BE2C (cell line): ENCODE measurements around the gene SEMA5B.

ENCODE experiments used
- DNase-seq: peaks from one replicate; pipeline ENCODE4 v3.0.0-alpha.2; 2020
- H3K27me3 ChIP-seq: fragments of 250-450 bp; sonication (Bioruptor Pico); 2 replicates; pipeline ENCODE4 v1.5.1; 2020; ENCODE audit warnings: mild to moderate bottlenecking
- H3K36me3 ChIP-seq: fragments of 250-450 bp; sonication (Bioruptor Pico); 2 replicates; pipeline ENCODE4 v1.5.1; 2020; ENCODE audit warnings: mild to moderate bottlenecking
- H3K4me1 ChIP-seq: fragments of 250-450 bp; sonication (Bioruptor Pico); 2 replicates; pipeline ENCODE4 v1.5.1; 2020
- H3K4me3 ChIP-seq: 2 replicates; pipeline ENCODE4 v1.5.1; 2011; ENCODE audit warnings: low read depth, low read length
- H3K9me3 ChIP-seq: fragments of 250-450 bp; sonication (Bioruptor Pico); 2 replicates; pipeline ENCODE4 v1.5.1; 2020
- TF ChIP-seq, protein P1 (sequence below): IDR thresholded peaks from 2 replicates; pipeline ENCODE4 v1.5.1; 2012; ENCODE audit warnings: mild to moderate bottlenecking, low read depth, low read length

SEMA5B gene

DNA sequence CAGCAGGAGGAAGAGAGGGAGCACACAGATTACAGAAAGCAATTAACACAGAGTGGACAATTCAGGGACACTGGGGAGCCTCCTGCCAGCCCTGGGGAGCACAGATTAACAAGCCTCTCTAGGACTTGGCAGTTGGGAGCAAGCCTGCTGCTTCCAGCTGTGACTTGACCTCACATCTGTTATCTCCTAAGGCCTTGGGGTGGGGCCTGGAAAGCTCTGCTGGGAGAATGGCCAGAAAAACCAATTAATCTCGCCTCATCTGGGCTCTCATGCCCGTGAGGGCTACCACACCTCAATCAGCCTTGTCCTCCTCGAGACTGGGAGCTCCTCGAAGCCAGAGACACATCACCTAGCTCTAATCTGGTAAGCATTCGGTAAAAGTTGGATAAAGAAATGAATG is 39.1 kb downstream of the SEMA5B start:
- Histone ChIP-seq H3K4me3 (no peak overlapping the region), H3K36me3 (no peaks in the 10 kb centered on the region), H3K27me3 (peaks cover 34% of the 10 kb centered on the region), H3K4me1 (peaks cover 17% of the 10 kb centered on the region), H3K9me3 (no peaks in the 10 kb centered on the region)
- no peak for DNase-seq
- TF ChIP-seq, protein P1, sequence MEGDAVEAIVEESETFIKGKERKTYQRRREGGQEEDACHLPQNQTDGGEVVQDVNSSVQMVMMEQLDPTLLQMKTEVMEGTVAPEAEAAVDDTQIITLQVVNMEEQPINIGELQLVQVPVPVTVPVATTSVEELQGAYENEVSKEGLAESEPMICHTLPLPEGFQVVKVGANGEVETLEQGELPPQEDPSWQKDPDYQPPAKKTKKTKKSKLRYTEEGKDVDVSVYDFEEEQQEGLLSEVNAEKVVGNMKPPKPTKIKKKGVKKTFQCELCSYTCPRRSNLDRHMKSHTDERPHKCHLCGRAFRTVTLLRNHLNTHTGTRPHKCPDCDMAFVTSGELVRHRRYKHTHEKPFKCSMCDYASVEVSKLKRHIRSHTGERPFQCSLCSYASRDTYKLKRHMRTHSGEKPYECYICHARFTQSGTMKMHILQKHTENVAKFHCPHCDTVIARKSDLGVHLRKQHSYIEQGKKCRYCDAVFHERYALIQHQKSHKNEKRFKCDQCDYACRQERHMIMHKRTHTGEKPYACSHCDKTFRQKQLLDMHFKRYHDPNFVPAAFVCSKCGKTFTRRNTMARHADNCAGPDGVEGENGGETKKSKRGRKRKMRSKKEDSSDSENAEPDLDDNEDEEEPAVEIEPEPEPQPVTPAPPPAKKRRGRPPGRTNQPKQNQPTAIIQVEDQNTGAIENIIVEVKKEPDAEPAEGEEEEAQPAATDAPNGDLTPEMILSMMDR: no peak

DNA sequence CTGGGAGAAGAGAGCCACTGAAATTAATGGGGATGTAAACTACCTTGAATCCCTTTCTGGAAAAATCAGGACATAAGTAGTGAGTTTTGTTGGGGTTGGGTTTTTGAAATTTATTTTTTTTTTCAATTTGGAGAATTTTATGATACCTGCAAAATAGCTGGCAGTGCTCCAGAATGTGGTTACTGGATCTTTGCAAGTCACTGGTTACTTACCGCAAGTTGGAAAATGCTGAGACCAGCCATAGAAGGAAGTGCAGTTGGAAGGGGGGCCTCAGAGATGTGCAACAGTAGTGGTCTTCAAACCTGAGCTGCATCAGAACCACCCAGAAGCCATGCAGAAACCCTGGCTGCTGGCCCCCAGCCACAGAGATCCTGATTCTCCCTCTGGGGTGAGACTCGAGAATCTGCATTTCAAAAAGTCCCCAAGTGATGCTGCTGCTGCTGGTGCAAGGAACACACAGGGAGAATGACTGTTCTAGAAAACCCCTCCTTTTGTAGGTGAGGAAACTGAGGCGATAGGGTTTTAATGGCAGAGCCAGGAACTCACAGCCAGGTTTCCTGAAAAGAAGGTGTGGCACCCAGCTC is 39.7 kb downstream of the SEMA5B start:
- Histone ChIP-seq H3K27me3 (peaks cover 31% of the 10 kb centered on the region), H3K4me3 (no peak overlapping the region)
- TF ChIP-seq, protein P1: no peak

DNA sequence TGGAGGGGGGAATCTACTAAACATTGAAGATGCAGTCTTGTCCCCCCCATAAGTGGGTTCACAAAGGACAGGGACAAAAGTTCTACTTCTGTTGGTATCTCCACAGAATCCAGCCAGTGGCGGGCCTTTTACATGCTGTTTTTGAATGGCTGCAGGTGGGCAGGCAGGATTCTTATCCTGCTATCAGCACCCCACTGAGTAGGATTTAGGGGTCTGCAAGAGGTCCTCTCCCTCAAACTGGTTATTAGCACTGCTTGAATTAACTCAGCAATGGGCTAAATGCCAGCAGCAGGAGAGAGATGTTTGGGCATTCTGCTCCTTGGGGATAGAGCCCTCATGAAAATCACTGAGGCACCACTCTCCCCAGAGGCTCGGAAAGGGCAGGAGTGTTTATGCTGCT is 40.3 kb downstream of the SEMA5B start:
- no peak overlapping the region for H3K4me3 ChIP-seq
- H3K36me3 ChIP-seq: no peaks in the 10 kb centered on the region
- no peak for DNase-seq
- TF ChIP-seq, protein P1: no peak
- no peaks in the 10 kb centered on the region for H3K9me3 ChIP-seq
- H3K4me1 ChIP-seq: peaks cover 8% of the 10 kb centered on the region
- H3K27me3 ChIP-seq: peaks cover 28% of the 10 kb centered on the region

More for the DNA sequence above, 39.7 kb downstream of the SEMA5B start:
- Histone ChIP-seq H3K9me3 (no peaks in the 10 kb centered on the region), H3K36me3 (no peaks in the 10 kb centered on the region), H3K4me1 (peaks cover 13% of the 10 kb centered on the region)
- no peak for DNase-seq

DNA sequence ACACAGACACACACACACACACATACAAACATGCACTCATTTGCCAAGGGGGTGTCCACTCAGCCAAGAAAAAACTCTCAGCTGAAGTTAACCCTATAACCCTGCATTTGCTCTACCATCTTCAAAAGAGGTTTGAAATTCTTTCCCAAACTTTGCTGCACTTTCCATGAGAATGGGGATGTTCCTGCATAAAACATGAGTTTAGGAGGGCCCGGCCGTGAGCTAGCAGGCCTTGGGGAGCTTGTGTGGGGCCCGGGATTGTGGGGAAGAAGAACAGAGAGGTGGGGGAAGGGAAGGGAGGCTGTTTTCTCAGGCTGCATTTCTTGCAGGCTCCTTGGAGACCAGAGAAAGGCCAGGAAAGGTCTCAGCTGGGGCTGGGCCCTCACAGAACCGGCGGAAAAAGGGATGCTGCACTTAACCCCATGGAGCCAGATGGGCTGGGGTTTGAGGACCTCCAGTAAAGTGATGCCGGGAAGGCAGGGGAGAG is 40.8 kb downstream of the SEMA5B start:
- no peaks in the 10 kb centered on the region for H3K36me3 ChIP-seq
- peaks cover 8% of the 10 kb centered on the region for H3K4me1 ChIP-seq
- DNase-seq: no peak
- no peak overlapping the region for H3K4me3 ChIP-seq
- no peaks in the 10 kb centered on the region for H3K9me3 ChIP-seq
- H3K27me3 ChIP-seq: peaks cover 23% of the 10 kb centered on the region
- TF ChIP-seq, protein P1: no peak

DNA sequence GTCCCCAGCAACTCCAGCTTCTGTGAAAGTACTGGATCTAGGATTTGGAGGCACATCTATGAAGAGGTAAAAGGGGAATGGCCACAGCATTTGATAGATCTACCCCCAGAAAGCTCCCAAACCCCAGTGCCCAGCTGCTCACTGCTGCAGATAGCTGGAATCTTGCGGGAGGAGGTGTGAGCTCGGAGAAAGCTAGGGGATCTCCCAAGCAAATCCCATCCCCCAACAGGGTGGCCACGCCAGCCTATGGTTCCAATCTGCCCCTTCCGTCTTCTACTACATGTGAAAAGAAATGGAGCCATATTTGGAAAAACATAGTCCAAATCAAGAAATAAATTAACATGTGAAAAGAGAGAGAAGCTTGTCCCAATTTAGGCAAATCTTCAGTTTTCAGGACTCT is 42.0 kb downstream of the SEMA5B start:
- H3K27me3 ChIP-seq: peaks cover 13% of the 10 kb centered on the region
- H3K4me1 ChIP-seq: peaks cover 8% of the 10 kb centered on the region
- no peak for DNase-seq
- H3K4me3 ChIP-seq: no peak overlapping the region
- no peaks in the 10 kb centered on the region for H3K36me3 ChIP-seq
- no peaks in the 10 kb centered on the region for H3K9me3 ChIP-seq
- TF ChIP-seq, protein P1: no peak

DNA sequence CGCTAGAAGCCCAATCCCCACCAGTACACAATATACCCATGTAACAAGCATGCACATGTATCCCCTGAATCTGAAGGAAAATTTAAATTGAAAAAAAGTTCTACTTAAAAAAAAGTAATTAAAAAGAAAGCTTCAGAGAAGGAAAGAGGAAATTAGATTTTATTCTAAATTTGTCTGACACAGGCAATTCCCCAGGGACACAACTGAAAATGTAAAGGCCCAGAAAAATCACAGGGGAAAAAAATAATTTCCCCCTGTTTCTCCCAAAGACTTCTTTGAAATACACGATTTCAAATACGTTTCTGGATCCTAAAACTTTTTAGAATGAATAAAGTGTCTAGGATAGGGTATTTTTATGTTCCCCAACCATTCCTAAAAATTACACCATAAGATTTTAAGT is 42.9 kb downstream of the SEMA5B start:
- H3K27me3 ChIP-seq: peaks cover 15% of the 10 kb centered on the region

More for the DNA sequence above, 42.9 kb downstream of the SEMA5B start:
- H3K36me3 ChIP-seq: no peaks in the 10 kb centered on the region
- DNase-seq: no peak
- H3K4me3 ChIP-seq: no peak overlapping the region
- TF ChIP-seq, protein P1: no peak
- peaks cover 8% of the 10 kb centered on the region for H3K4me1 ChIP-seq
- H3K9me3 ChIP-seq: no peaks in the 10 kb centered on the region
